HEK293T (cell line): ENCODE data around the gene MLLT10.

Experiments
- ARNT ChIP-seq: fragments of 450-650 bp; IDR thresholded peaks from 2 replicates; pipeline ENCODE4 v1.6.1; 2017; ENCODE audit warnings: mild to moderate bottlenecking
- BHLHE40 ChIP-seq: fragments of 450-650 bp; IDR thresholded peaks from 2 replicates; pipeline ENCODE4 v1.6.1; 2016; ENCODE audit warnings: mild to moderate bottlenecking, moderate library complexity, borderline replicate concordance
- FOXK2 ChIP-seq: fragments of 450-650 bp; IDR thresholded peaks from 2 replicates; pipeline ENCODE4 v1.6.1; 2016; ENCODE audit warnings: mild to moderate bottlenecking
- FOXM1 ChIP-seq: fragments of 450-650 bp; IDR thresholded peaks from 2 replicates; pipeline ENCODE4 v1.6.1; 2017; ENCODE audit warnings: mild to moderate bottlenecking, borderline replicate concordance
- HDGF ChIP-seq: fragments of 450-650 bp; IDR thresholded peaks from 2 replicates; pipeline ENCODE4 v1.6.1; 2017; ENCODE audit warnings: antibody characterized with exemption, borderline replicate concordance
- NFRKB ChIP-seq: fragments of 450-650 bp; IDR thresholded peaks from 2 replicates; pipeline ENCODE4 v1.6.1; 2016; ENCODE audit warnings: mild to moderate bottlenecking, moderate library complexity
- SP1 ChIP-seq: fragments of 450-650 bp; IDR thresholded peaks from 2 replicates; pipeline ENCODE4 v1.6.1; 2017
- TARDBP ChIP-seq: fragments of 450-650 bp; IDR thresholded peaks from 2 replicates; pipeline ENCODE4 v1.6.1; 2016
- ZNF384 ChIP-seq: fragments of 450-650 bp; IDR thresholded peaks from 2 replicates; pipeline ENCODE4 v1.6.1; 2016
- TF ChIP-seq, protein P1 (sequence below): fragments of 450-650 bp; IDR thresholded peaks from 2 replicates; pipeline ENCODE4 v1.6.1; 2016

DNA sequence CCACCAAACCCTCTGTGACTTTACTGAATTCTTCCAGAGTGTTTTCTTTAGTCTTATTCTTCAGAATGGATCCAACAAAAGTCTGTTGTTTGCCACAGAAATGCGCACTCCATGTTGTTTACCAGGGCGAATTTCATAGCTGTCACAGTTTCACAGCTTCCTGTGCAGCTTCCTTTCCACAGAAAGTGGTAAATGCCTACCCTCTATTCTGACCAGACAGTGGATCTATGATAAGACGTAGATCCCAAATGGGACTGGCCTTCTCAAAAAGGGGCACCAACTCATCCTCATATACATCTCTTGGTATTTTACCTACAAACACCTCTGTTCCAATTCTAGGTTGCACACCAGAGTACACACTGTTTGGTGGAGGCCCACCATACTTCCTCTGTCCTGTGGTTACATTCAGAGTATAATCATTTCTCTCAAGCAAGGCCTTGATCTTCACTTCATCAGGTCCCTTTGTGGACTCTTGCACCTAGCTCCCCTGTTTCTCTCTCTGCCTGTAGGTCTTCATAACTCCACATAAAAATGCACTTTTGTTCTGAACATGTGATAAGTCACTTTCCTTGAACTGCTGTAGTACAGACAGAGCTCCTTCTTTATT, 91.7 kb downstream of the MLLT10 start:
- no peak for TF ChIP-seq NFRKB
- TF ChIP-seq SP1 = no peak
- no peak for TF ChIP-seq BHLHE40
- TF ChIP-seq ZNF384 = no peak
- TF ChIP-seq TARDBP = no peak
- no peak for TF ChIP-seq FOXM1
- TF ChIP-seq, protein P1, sequence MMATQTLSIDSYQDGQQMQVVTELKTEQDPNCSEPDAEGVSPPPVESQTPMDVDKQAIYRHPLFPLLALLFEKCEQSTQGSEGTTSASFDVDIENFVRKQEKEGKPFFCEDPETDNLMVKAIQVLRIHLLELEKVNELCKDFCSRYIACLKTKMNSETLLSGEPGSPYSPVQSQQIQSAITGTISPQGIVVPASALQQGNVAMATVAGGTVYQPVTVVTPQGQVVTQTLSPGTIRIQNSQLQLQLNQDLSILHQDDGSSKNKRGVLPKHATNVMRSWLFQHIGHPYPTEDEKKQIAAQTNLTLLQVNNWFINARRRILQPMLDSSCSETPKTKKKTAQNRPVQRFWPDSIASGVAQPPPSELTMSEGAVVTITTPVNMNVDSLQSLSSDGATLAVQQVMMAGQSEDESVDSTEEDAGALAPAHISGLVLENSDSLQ = no peak
- no peak for TF ChIP-seq HDGF
- TF ChIP-seq ARNT = no peak
- no peak for TF ChIP-seq FOXK2
